SK-N-SH (cell line): ENCODE measurements around the gene RAB23. TPM values are rescaled to one million over a fixed set of nuclear protein-coding genes. Genes with fewer than 3 reads are reported as not detected.

ENCODE experiments used
- CTCF ChIA-PET: fragments of 300-600, 350-600 bp; formaldehyde crosslinking; extraction: SDS; loops from one replicate; lab custom pipeline; 2021; lab: Yijun Ruan, JAX
- POLR2A ChIA-PET: fragments of 350-600 bp; sonication (Branson Sonifier 250); formaldehyde crosslinking; extraction: SDS; loops from one replicate; lab custom pipeline; 2020; ENCODE audit warnings: antibody characterized with exemption, inconsistent platforms; lab: Yijun Ruan, JAX
- DNase-seq: peaks from one replicate; pipeline ENCODE4 v3.0.0; 2012
- H2AFZ ChIP-seq: fragments of 200-600 bp; sonication (generic); 2 replicates; pipeline ENCODE4 v1.8.1; 2016; ENCODE audit warnings: antibody characterized with exemption, mild to moderate bottlenecking, low read depth
- H3F3A ChIP-seq: fragments of 200-600 bp; sonication (generic); replicated peaks from 2 replicates; pipeline ENCODE3; 2016; ENCODE audit warnings: antibody characterized with exemption, mild to moderate bottlenecking; ENCODE audit not compliant: insufficient read depth
- H3K27ac ChIP-seq, 2 experiments: fragments of 200-500 bp in 1 of 2; fragments of 200-600 bp in 1 of 2; sonication (Bioruptor generic) in 1 of 2; sonication (generic), shearing (Covaris generic) in 1 of 2; 2 replicates each; pipeline versions ENCODE4 v1.5.1 to v1.6.1; 2014 to 2016; ENCODE audit warnings: low read depth in 2 of 2, inconsistent platforms in 1 of 2, low read length in 1 of 2, mild to moderate bottlenecking in 1 of 2, mixed read lengths in 1 of 2
- H3K27me3 ChIP-seq: fragments of 200-600 bp; sonication (generic), shearing (Covaris generic); 2 replicates; pipeline ENCODE4 v1.6.1; 2016; ENCODE audit warnings: mixed run types; ENCODE audit not compliant: insufficient read depth
- H3K36me3 ChIP-seq, 2 experiments: fragments of 200-500 bp in 1 of 2; fragments of 200-600 bp in 1 of 2; sonication (Bioruptor generic) in 1 of 2; sonication (generic) in 1 of 2; replicated peaks in 1 of 2; 2 replicates each; pipeline versions ENCODE3 to v1.5.1; 2014 to 2016; ENCODE audit warnings: low read length in 1 of 2, mild to moderate bottlenecking in 1 of 2; ENCODE audit not compliant: insufficient read depth in 2 of 2, control insufficient read depth in 1 of 2
- H3K4me1 ChIP-seq, 2 experiments: fragments of 200-500 bp in 1 of 2; fragments of 200-600 bp in 1 of 2; sonication (Bioruptor generic) in 1 of 2; sonication (generic), shearing (Covaris generic) in 1 of 2; 2 replicates each; pipeline versions ENCODE4 v1.5.1 to v1.6.1; 2014 to 2016; ENCODE audit warnings: low read depth in 1 of 2, low read length in 1 of 2, mixed run types in 1 of 2; ENCODE audit not compliant: insufficient read depth in 2 of 2, control insufficient read depth in 1 of 2
- H3K4me2 ChIP-seq: fragments of 200-600 bp; sonication (generic), shearing (Covaris generic); 2 replicates; pipeline ENCODE4 v1.6.1; 2017; ENCODE audit warnings: mixed run types
- H3K4me3 ChIP-seq, 2 experiments: fragments of 200-500 bp in 1 of 2; fragments of 200-600 bp in 1 of 2; sonication (Bioruptor generic) in 1 of 2; sonication (generic), shearing (Covaris generic) in 1 of 2; 2 replicates each; pipeline versions ENCODE4 v1.5.1 to v1.8.1; 2014 to 2016; ENCODE audit warnings: low read depth in 2 of 2, inconsistent platforms in 1 of 2, low read length in 1 of 2, mild to moderate bottlenecking in 1 of 2, mixed read lengths in 1 of 2, moderate library complexity in 1 of 2
- H3K79me2 ChIP-seq: fragments of 200-600 bp; sonication (generic); 2 replicates; pipeline ENCODE4 v1.8.1; 2017; ENCODE audit warnings: mild to moderate bottlenecking; ENCODE audit not compliant: insufficient read depth
- H3K9ac ChIP-seq: fragments of 200-600 bp; sonication (generic); 2 replicates; pipeline ENCODE4 v1.6.1; 2017; ENCODE audit warnings: mixed run types
- H3K9me2 ChIP-seq: fragments of 200-600 bp; sonication (generic); 2 replicates; pipeline ENCODE4 v1.6.1; 2017; ENCODE audit warnings: mixed run types
- H3K9me3 ChIP-seq: fragments of 200-600 bp; sonication (generic); 2 replicates; pipeline ENCODE4 v1.6.1; 2017; ENCODE audit warnings: mixed run types, mild to moderate bottlenecking, moderate library complexity
- H4K20me1 ChIP-seq: fragments of 200-600 bp; sonication (generic); 2 replicates; pipeline ENCODE4 v1.6.1; 2017; ENCODE audit warnings: mild to moderate bottlenecking, mixed run types; ENCODE audit not compliant: insufficient read depth
- CHD2 ChIP-seq: fragments of 150-350 bp; IDR thresholded peaks from 2 replicates; pipeline ENCODE4 v1.6.1; 2018; ENCODE audit warnings: low read length; ENCODE audit not compliant: partially characterized antibody
- CTCF ChIP-seq: fragments of 200-600 bp; sonication (generic); IDR thresholded peaks from 2 replicates; pipeline ENCODE4 v1.6.1; 2017; ENCODE audit warnings: antibody characterized with exemption, mild to moderate bottlenecking, moderate library complexity
- ELF1 ChIP-seq: IDR thresholded peaks from 2 replicates; pipeline ENCODE4 v1.4.0; 2012
- EP300 ChIP-seq, 2 experiments: IDR thresholded peaks; 2 replicates each; pipeline versions ENCODE4 v1.4.0 to v1.6.1; 2012; ENCODE audit warnings: borderline replicate concordance in 1 of 2, low read depth in 1 of 2, low read length in 1 of 2
- EZH2phosphoT487 ChIP-seq: fragments of 200-600 bp; sonication (generic); IDR thresholded peaks from 2 replicates; pipeline ENCODE4 v1.6.1; 2017; ENCODE audit warnings: low read depth, mixed run types, mild to moderate bottlenecking, antibody characterized with exemption, moderate library complexity, borderline replicate concordance
- FOSL2 ChIP-seq: IDR thresholded peaks from 2 replicates; pipeline ENCODE4 v1.4.0; 2012; ENCODE audit warnings: low read depth, mild to moderate bottlenecking, moderate library complexity, borderline replicate concordance
- FOXJ3 ChIP-seq: sonication (generic); formaldehyde crosslinking; IDR thresholded peaks from 2 replicates; pipeline ENCODE4 v1.5.1; 2020; ENCODE audit warnings: mild to moderate bottlenecking, missing genetic modification reagents
- FOXM1 ChIP-seq: IDR thresholded peaks from 2 replicates; pipeline ENCODE4 v1.4.0; 2012; ENCODE audit warnings: low read depth, mild to moderate bottlenecking
- GABPA ChIP-seq: IDR thresholded peaks from 2 replicates; pipeline ENCODE4 v1.4.0; 2012; ENCODE audit warnings: low read depth, mild to moderate bottlenecking
- JUND ChIP-seq: IDR thresholded peaks from 2 replicates; pipeline ENCODE4 v1.4.0; 2012
- MEF2A ChIP-seq: IDR thresholded peaks from 2 replicates; pipeline ENCODE4 v1.4.0; 2012; ENCODE audit warnings: low read depth, borderline replicate concordance
- MXI1 ChIP-seq: IDR thresholded peaks from 2 replicates; pipeline ENCODE4 v1.6.1; 2012; ENCODE audit warnings: mild to moderate bottlenecking, low read depth, low read length, improper control_type of control experiment
- NFIC ChIP-seq: IDR thresholded peaks from 2 replicates; pipeline ENCODE4 v1.4.0; 2012; ENCODE audit warnings: borderline replicate concordance
- NRF1 ChIP-seq: IDR thresholded peaks from 2 replicates; pipeline ENCODE4 v1.6.1; 2012; ENCODE audit warnings: low read depth, mild to moderate bottlenecking, low read length
- PBX3 ChIP-seq: IDR thresholded peaks from 2 replicates; pipeline ENCODE4; 2012
- POLR2AphosphoS5 ChIP-seq: IDR thresholded peaks from 2 replicates; pipeline ENCODE4 v1.6.1; 2012; ENCODE audit warnings: low read depth, low read length
- RAD21 ChIP-seq: IDR thresholded peaks from 2 replicates; pipeline ENCODE4 v1.6.1; 2012; ENCODE audit warnings: mild to moderate bottlenecking, low read length
- REST ChIP-seq: IDR thresholded peaks from 2 replicates; pipeline ENCODE4 v1.6.1; 2012; ENCODE audit warnings: mild to moderate bottlenecking, low read depth, low read length, moderate library complexity
- RXRA ChIP-seq: IDR thresholded peaks from 2 replicates; pipeline ENCODE4 v1.4.0; 2012; ENCODE audit warnings: low read depth, mild to moderate bottlenecking, borderline replicate concordance
- SIN3A ChIP-seq: IDR thresholded peaks from 2 replicates; pipeline ENCODE4 v1.6.1; 2012; ENCODE audit warnings: low read depth, mild to moderate bottlenecking, low read length, moderate library complexity, borderline replicate concordance
- SMC3 ChIP-seq: IDR thresholded peaks from 2 replicates; pipeline ENCODE4 v1.6.1; 2012; ENCODE audit warnings: low read depth, low read length, improper control_type of control experiment
- TAF1 ChIP-seq: IDR thresholded peaks from 2 replicates; pipeline ENCODE4 v1.6.1; 2012; ENCODE audit warnings: low read depth, mild to moderate bottlenecking, low read length, moderate library complexity, borderline replicate concordance
- TCF12 ChIP-seq: IDR thresholded peaks from 2 replicates; pipeline ENCODE4 v1.4.0; 2012
- USF1 ChIP-seq: IDR thresholded peaks from 2 replicates; pipeline ENCODE4 v1.4.0; 2012; ENCODE audit warnings: low read depth, borderline replicate concordance
- YY1 ChIP-seq: IDR thresholded peaks from 2 replicates; pipeline ENCODE4 v1.4.0; 2012; ENCODE audit warnings: low read depth, mild to moderate bottlenecking
- WGBS: methylation state at CpG from one replicate; pipeline ENCODE4 v1.1.6; 2017; ENCODE audit warnings: low lambda C conversion rate; 5-methylcytosine and 5-hydroxymethylcytosine counted together
- polyA plus RNA-seq, 3 experiments: library from polyadenylated mRNA; depleted of rRNA; stranded (reverse); fragments of >200 nt; gene quantifications; 2 replicates each; pipeline ENCODE4 v1.2.3, GENCODE V29; 2012

The RAB23 gene
- polyA plus RNA-seq, 1 of the 3 experiments (the other 2 are of a cell fraction), result 6.6 TPM

DNA sequence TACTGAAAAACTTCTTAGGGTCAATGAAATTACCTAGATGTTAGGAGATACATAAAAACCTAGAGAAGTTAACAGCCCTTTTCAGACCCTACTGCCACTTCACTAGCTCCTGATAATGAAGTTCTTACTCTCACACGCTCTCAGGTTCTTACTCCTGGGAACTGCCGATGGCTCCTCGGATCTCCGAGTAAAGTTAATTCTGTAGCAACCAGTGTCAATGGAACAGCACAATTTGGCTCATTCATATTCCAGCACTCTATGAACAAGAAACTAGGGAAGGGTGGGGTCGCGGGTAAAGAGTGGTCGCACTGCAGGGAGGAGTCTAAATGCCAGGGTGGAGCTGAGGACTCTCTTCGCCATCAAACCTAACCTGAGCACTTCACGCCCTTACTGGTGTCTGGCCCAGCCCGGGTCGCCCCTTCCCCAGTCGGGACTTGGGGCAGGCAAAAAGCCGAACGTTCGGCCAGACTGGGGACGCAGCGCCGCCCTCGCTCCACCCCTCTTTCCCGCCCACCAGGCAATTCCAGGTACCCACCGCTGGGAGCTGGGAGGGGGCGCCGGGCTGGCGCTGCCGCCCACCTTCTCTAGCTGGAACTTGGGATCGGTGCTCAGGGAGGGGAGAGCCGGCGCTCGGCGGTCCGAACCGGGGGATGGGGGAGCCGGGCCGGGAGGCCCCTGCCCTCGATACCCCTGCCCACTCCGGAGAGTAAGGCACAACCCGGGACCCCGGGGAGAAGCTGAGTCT is 744 bp downstream of the RAB23 start:
- ChIA-PET CTCF (interaction anchor here (0.8 to 2.3 kb wide), 7 partner anchors 12 to 318 kb away, joined by 3 to 7 read pairs (median 4); partner anchors contain the start of gene BAG2), POLR2A (interaction anchor here (0.8 to 1.8 kb wide), 3 partner anchors 23 to 96 kb away, joined by 3 to 8 read pairs (median 4); partner anchors contain the start of genes BAG2 and PRIM2)
- WGBS, result 3% methylated on average over 13 of the region's 38 CpGs
- peak overlapping the region; percentile 94 for H3K9ac ChIP-seq
- DNase-seq, result peak; percentile 84
- no peaks in the 10 kb centered on the region for H4K20me1 ChIP-seq
- peaks cover 0 to 22% of the 10 kb centered on the region in 2 experiments for H3K36me3 ChIP-seq
- peak overlapping the region; percentile 86 to 99 for H3K4me3 ChIP-seq
- 0 out of 2 replicates have a peak, but pooled peaks cover 7% of the 10 kb centered on the region for H3K9me3 ChIP-seq
- peak overlapping the region; percentile 94 to 95 for H3K27ac ChIP-seq
- peaks cover 0 to 7% of the 10 kb centered on the region in 2 experiments; a peak in 2 of 4 replicates for H3K4me1 ChIP-seq
- peaks cover 18% of the 10 kb centered on the region for H3F3A ChIP-seq
- peak overlapping the region; percentile 89 for H3K4me2 ChIP-seq
- no peaks in the 10 kb centered on the region for H3K9me2 ChIP-seq
- H3K27me3 ChIP-seq, result no peaks in the 10 kb centered on the region
- peak overlapping the region; percentile 89 for H2AFZ ChIP-seq
- peaks cover 55% of the 10 kb centered on the region for H3K79me2 ChIP-seq
- no peak for TF ChIP-seq YY1
- no peak for TF ChIP-seq GABPA
- no peak for TF ChIP-seq FOXM1
- no peak; the same call in 1 of the 2 replicates for TF ChIP-seq MXI1
- no peak for TF ChIP-seq EP300 (IDR thresholded peaks at IDR 0.05; ENCODE audit: borderline replicate concordance in 1 of 2, low read depth in 1 of 2, low read length in 1 of 2)
- no peak for TF ChIP-seq NFIC
- TF ChIP-seq FOSL2, result no peak
- no peak for TF ChIP-seq FOXJ3 (CRISPR knock-in tag)
- no peak for TF ChIP-seq PBX3
- no peak for TF ChIP-seq USF1
- TF ChIP-seq SIN3A, result 0 out of 2 replicates have a peak, but pooled peaks have one; percentile 24
- TF ChIP-seq JUND, result no peak
- no peak for TF ChIP-seq EZH2phosphoT487
- TF ChIP-seq MEF2A, result no peak
- peak; percentile 47 for TF ChIP-seq CTCF
- TF ChIP-seq POLR2AphosphoS5, result 0 out of 2 replicates have a peak, but pooled peaks have one; percentile 8
- no peak for TF ChIP-seq NRF1
- no peak for TF ChIP-seq REST
- TF ChIP-seq TAF1, result no peak
- TF ChIP-seq RAD21, result no peak
- 0 out of 2 replicates have a peak, but pooled peaks have one; percentile 9 for TF ChIP-seq SMC3
- TF ChIP-seq TCF12, result no peak
- no peak for TF ChIP-seq ELF1
- no peak for TF ChIP-seq RXRA
- TF ChIP-seq CHD2, result no peak
